Amniotic epithelial cell (primary cell): Measurements from ENCODE around the gene ACACB.

Experiments used
- DNase-seq: peaks from one replicate; pipeline ENCODE4 v3.0.0-alpha.2; 2010; ENCODE audit warnings: low read depth

The ACACB gene

DNA sequence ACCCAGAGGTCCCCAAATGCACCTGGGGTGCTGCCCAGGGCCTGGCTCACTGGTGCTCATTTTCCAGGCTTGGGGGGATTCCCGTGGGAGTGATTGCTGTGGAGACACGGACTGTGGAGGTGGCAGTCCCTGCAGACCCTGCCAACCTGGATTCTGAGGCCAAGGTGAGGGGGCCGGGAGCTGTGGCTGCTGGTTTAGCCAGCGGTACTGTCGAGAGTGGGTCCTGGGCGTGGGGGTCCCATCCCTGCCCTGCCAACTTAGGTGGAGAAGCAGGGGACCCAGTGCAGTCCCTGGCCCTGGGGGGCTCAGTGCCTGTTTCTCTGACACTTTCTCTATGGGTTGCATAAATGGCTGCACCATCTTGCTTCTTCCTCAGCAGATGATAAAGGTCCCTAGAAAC, 141.8 kb downstream of the ACACB start:
- DNase-seq, result no peak

- DNase-seq, result no peak
Observed at GRCh38 chr12:109258607-109259544, 142.5 kb downstream of the ACACB start.

- no peak for DNase-seq
Observed at GRCh38 chr12:109259545-109259895, 143.1 kb downstream of the ACACB start.

GRCh38 chr12:109261087-109261486, 144.7 kb downstream of the ACACB start:
- DNase-seq, result no peak

DNA sequence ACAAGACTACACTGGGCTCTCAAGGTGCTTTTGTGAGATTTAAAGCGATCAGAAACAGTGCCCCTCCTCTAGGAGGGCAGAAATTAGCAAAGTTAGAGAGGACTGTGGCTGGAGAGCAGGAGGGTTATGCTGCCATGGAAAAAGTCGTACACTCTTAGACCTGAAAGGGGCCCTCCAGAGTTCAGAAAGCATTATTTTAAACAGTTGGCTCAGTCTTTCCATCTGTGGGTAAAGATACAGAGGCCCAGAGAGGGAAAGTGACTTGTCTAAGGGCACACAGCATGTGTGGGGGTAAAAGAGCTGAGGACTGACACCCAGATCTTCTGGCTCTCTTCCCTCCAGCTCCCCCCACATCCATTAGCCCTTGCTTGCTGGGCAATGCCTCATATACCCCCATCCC, 145.6 kb downstream of the ACACB start:
- no peak for DNase-seq

- no peak for DNase-seq
Observed at GRCh38 chr12:109263439-109263838, 147.1 kb downstream of the ACACB start.

GRCh38 chr12:109264095-109264942, 147.9 kb downstream of the ACACB start:
- peak; percentile 36 for DNase-seq

GRCh38 chr12:109264943-109265650, 148.7 kb downstream of the ACACB start:
- DNase-seq, result no peak

GRCh38 chr12:109266106-109266879, 149.9 kb downstream of the ACACB start:
- DNase-seq, result no peak

- DNase-seq, result no peak
Observed at GRCh38 chr12:109267361-109267760, 151.0 kb downstream of the ACACB start.

- DNase-seq, result no peak
Observed at GRCh38 chr12:109268896-109269295, 152.5 kb downstream of the ACACB start.

GRCh38 chr12:109269428-109269827, 153.0 kb downstream of the ACACB start:
- no peak for DNase-seq

- no peak for DNase-seq
Observed at GRCh38 chr12:109270494-109270893, 154.1 kb downstream of the ACACB start.

DNA sequence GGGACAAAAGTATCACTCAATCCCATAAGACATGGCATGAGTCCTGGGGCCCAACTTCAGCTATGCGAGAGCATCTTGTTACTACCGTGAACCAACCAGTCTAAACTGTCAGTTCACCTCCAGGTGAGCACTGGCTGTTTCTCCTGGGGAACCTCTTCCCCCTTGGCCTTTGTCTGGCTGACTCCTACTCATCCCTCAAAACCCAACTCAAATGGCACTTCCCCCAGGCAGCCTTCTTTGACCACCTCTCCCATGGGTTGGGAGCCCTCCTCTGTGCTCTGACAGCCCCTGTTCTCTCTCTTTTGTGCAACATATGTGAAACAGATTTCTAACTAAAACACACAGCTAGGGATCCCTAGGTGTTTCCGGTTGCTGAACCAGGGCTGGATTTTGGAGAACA, 155.0 kb downstream of the ACACB start:
- DNase-seq, result no peak

- DNase-seq, result no peak
Observed at GRCh38 chr12:109273354-109273753, 157.0 kb downstream of the ACACB start.

GRCh38 chr12:109274381-109274780, 158.0 kb downstream of the ACACB start:
- DNase-seq, result no peak

GRCh38 chr12:109275173-109275572, 158.8 kb downstream of the ACACB start:
- no peak for DNase-seq

GRCh38 chr12:109276160-109276559, 159.8 kb downstream of the ACACB start:
- DNase-seq, result no peak

- no peak for DNase-seq
Observed at GRCh38 chr12:109277255-109277898, 161.0 kb downstream of the ACACB start.

DNA sequence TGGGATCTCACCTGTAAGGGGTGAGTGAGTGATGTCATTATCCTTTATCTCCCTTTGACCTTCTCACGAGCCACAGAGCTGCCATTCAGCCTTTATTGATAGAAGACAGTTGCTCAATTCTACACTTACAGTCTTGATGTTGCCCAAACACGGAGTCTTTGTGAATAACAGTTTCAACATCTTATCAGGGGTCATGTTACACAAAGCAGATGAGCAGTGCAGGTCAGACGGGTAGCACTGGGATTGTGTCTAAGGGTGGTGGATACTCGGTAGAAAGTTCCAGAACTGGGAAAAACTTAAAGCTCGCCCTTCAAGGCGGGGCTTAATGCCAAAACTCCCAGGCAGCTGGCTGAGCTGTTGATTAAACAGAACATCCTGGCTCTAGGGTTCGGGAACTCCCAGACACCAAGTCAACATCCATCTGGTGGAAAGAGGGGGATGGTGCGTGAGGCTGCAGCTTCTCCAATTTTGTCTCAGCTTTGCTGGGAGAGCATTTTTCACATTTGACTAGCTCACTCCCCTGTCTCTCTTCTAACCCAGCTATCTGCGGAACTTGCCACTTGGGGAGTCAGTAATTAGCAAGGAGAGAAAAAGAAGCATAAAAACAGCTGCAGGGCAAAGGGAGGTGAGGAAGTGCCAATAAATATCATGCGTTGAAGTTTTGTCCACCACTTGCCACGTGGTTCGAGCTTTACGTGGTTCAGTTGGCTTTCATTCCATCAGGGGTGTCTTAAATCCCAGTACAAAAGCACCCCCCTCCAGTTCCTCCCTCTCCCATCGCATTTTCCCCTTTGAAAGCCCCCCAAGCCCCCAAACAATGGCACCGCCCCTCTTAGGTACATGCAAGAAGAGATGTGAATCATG, 161.7 kb downstream of the ACACB start:
- peak; percentile 88 for DNase-seq
